Caco-2 (cell line): Measurements from ENCODE around the gene PLD2. TPM values are rescaled to one million over a fixed set of nuclear protein-coding genes. Genes with fewer than 3 reads are reported as not detected.

Experiments used
- BruUV-seq: library from RNA; stranded (reverse); fragments of 400-500 nt; replicated peaks from 2 replicates; lab custom pipeline; 2021; lab: Mats Ljungman, UMichigan
- CTCF ChIA-PET: fragments of 300-600 bp; sonication (Branson Sonifier 250); formaldehyde crosslinking; loops from one replicate; lab custom pipeline; 2022; ENCODE audit warnings: antibody characterized with exemption; lab: Charles Lee
- POLR2A ChIA-PET: fragments of 300-600 bp; sonication (Branson Sonifier 250); formaldehyde crosslinking; loops from one replicate; lab custom pipeline; 2022; ENCODE audit warnings: antibody characterized with exemption; lab: Charles Lee
- DNase-seq, 2 experiments: peaks; one replicate each; pipeline versions ENCODE4 v3.0.0 to v3.0.0-alpha.2; 2020 to 2022
- H3K27me3 ChIP-seq: replicated peaks from 2 replicates; pipeline ENCODE4 v1.6.0; 2011; ENCODE audit warnings: low read length; ENCODE audit not compliant: control insufficient read depth, insufficient read depth
- H3K36me3 ChIP-seq: 2 replicates; pipeline ENCODE4 v1.5.1; 2011; ENCODE audit warnings: low read length; ENCODE audit not compliant: control insufficient read depth, insufficient read depth
- H3K4me1 ChIP-seq: fragments of 250-450 bp; sonication (Bioruptor Pico); 2 replicates; pipeline ENCODE4 v1.5.1; 2020; ENCODE audit warnings: mild to moderate bottlenecking
- H3K4me3 ChIP-seq: 2 replicates; pipeline ENCODE4 v1.5.1; 2011; ENCODE audit warnings: low read depth, mild to moderate bottlenecking, control low read depth, low read length
- H3K9me3 ChIP-seq: fragments of 250-450 bp; sonication (Bioruptor Pico); 2 replicates; pipeline ENCODE4 v1.5.1; 2020; ENCODE audit warnings: mild to moderate bottlenecking, moderate library complexity
- H3K27ac Mint-ChIP-seq: one replicate; pipeline ENCODE4 v1.8.0; 2022; ENCODE audit warnings: mixed read lengths; ENCODE audit not compliant: unreplicated experiment
- H3K27me3 Mint-ChIP-seq: one replicate; pipeline ENCODE4 v1.8.0; 2022; ENCODE audit warnings: mixed read lengths; ENCODE audit not compliant: insufficient read depth, unreplicated experiment
- H3K36me3 Mint-ChIP-seq: one replicate; pipeline ENCODE4 v1.8.0; 2022; ENCODE audit warnings: mild to moderate bottlenecking, mixed read lengths; ENCODE audit not compliant: insufficient read depth, unreplicated experiment
- H3K4me1 Mint-ChIP-seq: one replicate; pipeline ENCODE4 v1.8.0; 2022; ENCODE audit warnings: low read depth, mixed read lengths; ENCODE audit not compliant: unreplicated experiment
- H3K4me3 Mint-ChIP-seq: one replicate; pipeline ENCODE4 v1.8.0; 2022; ENCODE audit warnings: mild to moderate bottlenecking, moderate library complexity, mixed read lengths; ENCODE audit not compliant: unreplicated experiment
- H3K9me3 Mint-ChIP-seq: one replicate; pipeline ENCODE4 v1.8.0; 2022; ENCODE audit warnings: mixed read lengths; ENCODE audit not compliant: unreplicated experiment
- intact Hi-C: fragments of 100-400 bp; cut with micrococcal nuclease; formaldehyde crosslinking; loops from one replicate; pipeline ENCODE4 v1.10.0; 2022; ENCODE audit not compliant: unreplicated experiment
- total RNA-seq: library from RNA; stranded (reverse); gene quantifications from 2 replicates; pipeline ENCODE4 v1.2.3, GENCODE V29; 2022
- TF ChIP-seq, protein P1 (sequence below), 2 experiments: fragments of 200-600 bp in 1 of 2; IDR thresholded peaks; 1 replicate in 1 of 2; 2 replicates in 1 of 2; pipeline versions ENCODE4 v1.5.1 to v1.8.0; 2011 to 2022; ENCODE audit warnings: antibody characterized with exemption in 1 of 2, control low read depth in 1 of 2, inconsistent platforms in 1 of 2, low read depth in 1 of 2, low read length in 1 of 2, mild to moderate bottlenecking in 1 of 2, moderate library complexity in 1 of 2; ENCODE audit not compliant: insufficient read depth in 1 of 2, severe bottlenecking in 1 of 2, unreplicated experiment in 1 of 2

Gene PLD2
- total RNA-seq, 1 experiment from 2014 or later = 47.2 TPM

DNA sequence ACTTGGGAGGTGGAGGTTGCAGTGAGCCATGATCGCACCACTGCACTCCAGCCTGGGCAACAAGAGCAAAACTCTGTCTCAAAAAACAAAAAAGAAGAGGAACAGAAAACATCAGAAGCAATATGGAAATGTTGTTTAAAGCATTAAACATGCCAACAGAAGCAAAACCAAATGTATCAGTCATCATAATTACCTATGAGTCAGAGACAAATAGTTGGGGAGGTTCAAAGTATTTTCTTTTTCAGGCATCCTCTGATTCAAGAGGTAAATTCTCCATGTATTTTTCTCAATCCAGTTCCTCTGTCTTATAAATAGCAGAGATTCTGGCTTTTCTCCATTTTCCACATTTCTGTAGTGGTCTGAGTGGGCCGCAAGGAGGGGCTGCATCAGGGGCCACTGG lies 37.3 kb upstream of the PLD2 start:
- intact Hi-C loops = no loop called here
- POLR2A ChIA-PET = no interaction called here
- H3K27ac Mint-ChIP-seq = no peak overlapping the region
- Histone ChIP-seq H3K9me3 (no peaks in the 10 kb centered on the region), H3K27me3 (no peaks in the 10 kb centered on the region), H3K4me3 (no peak overlapping the region), H3K4me1 (peaks cover 11% of the 10 kb centered on the region), H3K36me3 (no peaks in the 10 kb centered on the region)
- CTCF ChIA-PET = no interaction called here
- BruUV-seq = no TSS peak
- H3K9me3 Mint-ChIP-seq = no peaks in the 10 kb centered on the region
- TF ChIP-seq, protein P1, sequence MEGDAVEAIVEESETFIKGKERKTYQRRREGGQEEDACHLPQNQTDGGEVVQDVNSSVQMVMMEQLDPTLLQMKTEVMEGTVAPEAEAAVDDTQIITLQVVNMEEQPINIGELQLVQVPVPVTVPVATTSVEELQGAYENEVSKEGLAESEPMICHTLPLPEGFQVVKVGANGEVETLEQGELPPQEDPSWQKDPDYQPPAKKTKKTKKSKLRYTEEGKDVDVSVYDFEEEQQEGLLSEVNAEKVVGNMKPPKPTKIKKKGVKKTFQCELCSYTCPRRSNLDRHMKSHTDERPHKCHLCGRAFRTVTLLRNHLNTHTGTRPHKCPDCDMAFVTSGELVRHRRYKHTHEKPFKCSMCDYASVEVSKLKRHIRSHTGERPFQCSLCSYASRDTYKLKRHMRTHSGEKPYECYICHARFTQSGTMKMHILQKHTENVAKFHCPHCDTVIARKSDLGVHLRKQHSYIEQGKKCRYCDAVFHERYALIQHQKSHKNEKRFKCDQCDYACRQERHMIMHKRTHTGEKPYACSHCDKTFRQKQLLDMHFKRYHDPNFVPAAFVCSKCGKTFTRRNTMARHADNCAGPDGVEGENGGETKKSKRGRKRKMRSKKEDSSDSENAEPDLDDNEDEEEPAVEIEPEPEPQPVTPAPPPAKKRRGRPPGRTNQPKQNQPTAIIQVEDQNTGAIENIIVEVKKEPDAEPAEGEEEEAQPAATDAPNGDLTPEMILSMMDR (IDR thresholded peaks at IDR 0.05; ENCODE audit: insufficient read depth in 1 of 2, low read depth in 1 of 2, low read length in 1 of 2, severe bottlenecking in 1 of 2, unreplicated experiment in 1 of 2) = no peak
- H3K4me3 Mint-ChIP-seq = no peak overlapping the region
- H3K36me3 Mint-ChIP-seq = no peaks in the 10 kb centered on the region
- H3K4me1 Mint-ChIP-seq = peaks cover 16% of the 10 kb centered on the region
- no peaks in the 10 kb centered on the region for H3K27me3 Mint-ChIP-seq
- no peak for DNase-seq

DNA sequence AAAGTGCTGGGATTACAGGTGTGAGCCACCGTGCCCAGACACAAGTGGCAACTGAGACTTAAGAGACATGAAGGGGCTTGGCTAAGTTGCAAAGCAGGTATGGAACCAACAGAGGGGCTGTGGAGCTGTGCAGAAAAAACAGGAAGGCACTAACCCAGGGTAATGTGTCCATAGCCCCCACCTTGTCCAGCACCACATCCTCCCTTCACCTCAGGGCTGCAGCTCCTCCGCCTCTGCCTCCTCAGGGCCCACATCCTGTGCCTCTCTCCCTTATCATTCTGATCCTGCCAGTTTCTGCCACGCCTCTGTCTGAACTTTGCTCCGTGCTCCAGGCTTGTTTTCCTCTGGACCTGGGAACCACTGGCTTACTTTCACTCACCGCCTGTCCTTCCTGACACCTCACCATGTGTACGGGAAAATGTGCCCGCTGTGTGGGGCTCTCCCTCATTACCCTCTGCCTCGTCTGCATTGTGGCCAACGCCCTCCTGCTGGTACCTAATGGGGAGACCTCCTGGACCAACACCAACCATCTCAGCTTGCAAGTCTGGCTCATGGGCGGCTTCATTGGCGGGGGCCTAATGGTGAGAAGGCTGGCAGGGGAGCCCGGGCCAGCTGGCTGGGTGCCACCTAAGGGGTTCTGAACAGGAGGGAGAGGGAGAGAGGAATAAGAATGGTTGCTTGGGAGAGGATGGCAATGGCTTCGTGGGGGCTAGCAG lies 35.3 kb upstream of the PLD2 start, which contains the start of gene TM4SF5:
Gene TM4SF5, plus strand, starts transcription at position 368 of the 716 bp plus-strand sequence. Its CDS starts 37 bp downstream, at position 405.
- H3K27me3 ChIP-seq = no peaks in the 10 kb centered on the region
- Mint-ChIP-seq H3K4me3 (peak within 1 kb of the TSS; percentile 52), H3K36me3 (no peaks in the 10 kb centered on the region), H3K4me1 (peaks cover 16% of the 10 kb centered on the region), H3K27ac (peak within 1 kb of the TSS; percentile 77), H3K9me3 (no peaks in the 10 kb centered on the region), H3K27me3 (no peaks in the 10 kb centered on the region)
- no peaks in the 10 kb centered on the region for H3K36me3 ChIP-seq
- peaks cover 11% of the 10 kb centered on the region for H3K4me1 ChIP-seq
- TF ChIP-seq, protein P1 (IDR thresholded peaks at IDR 0.05; ENCODE audit: insufficient read depth in 1 of 2, low read depth in 1 of 2, low read length in 1 of 2, severe bottlenecking in 1 of 2, unreplicated experiment in 1 of 2) = no peak
- H3K9me3 ChIP-seq = no peaks in the 10 kb centered on the region
- peak within 1 kb of the TSS; percentile 8; the same call in 1 of the 2 replicates for H3K4me3 ChIP-seq
- peak; percentile 50 to 68 for DNase-seq
- ChIA-PET POLR2A (interaction anchor here (0.6 to 0.9 kb wide), 2 partner anchors 17 to 51 kb away, joined by 3 to 14 read pairs; partner anchors contain the start of gene GLTPD2), CTCF (interaction anchor here (1.1 kb wide), 1 partner anchor 18 kb away, joined by 4 read pairs; the partner anchor contains the start of gene GLTPD2)
- BruUV-seq = no TSS peak
- intact Hi-C loops = no loop called here

DNA sequence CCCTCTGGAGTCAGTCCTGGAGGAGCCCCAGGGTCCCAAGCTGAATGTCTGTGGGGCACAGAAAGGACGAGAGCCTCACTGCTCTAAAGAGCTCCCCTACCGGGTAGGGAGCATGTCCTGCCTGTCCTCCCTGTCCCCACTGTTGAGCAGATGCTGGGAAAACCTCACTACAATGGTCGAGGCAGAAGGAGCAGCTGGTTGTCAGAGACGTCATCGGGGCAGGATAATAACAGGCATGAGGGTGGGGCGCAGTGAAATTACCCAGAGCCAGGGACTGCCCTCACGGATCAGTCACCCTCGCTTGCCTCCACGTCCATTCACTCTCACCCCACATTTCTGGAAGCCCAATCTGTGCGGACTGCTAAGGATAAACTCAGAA lies 34.7 kb upstream of the PLD2 start:
- CTCF ChIA-PET = interaction anchor here (1.1 kb wide), 1 partner anchor 17 kb away, joined by 4 read pairs; the partner anchor contains the start of gene GLTPD2
- Mint-ChIP-seq H3K4me3 (peak overlapping the region; percentile 52), H3K4me1 (peaks cover 16% of the 10 kb centered on the region), H3K36me3 (no peaks in the 10 kb centered on the region), H3K9me3 (no peaks in the 10 kb centered on the region), H3K27me3 (no peaks in the 10 kb centered on the region), H3K27ac (peak overlapping the region; percentile 77)
- TF ChIP-seq, protein P1 (IDR thresholded peaks at IDR 0.05; ENCODE audit: insufficient read depth in 1 of 2, low read depth in 1 of 2, low read length in 1 of 2, severe bottlenecking in 1 of 2, unreplicated experiment in 1 of 2) = no peak
- Histone ChIP-seq H3K9me3 (no peaks in the 10 kb centered on the region), H3K4me1 (peaks cover 12% of the 10 kb centered on the region), H3K4me3 (peak overlapping the region; percentile 8; the same call in 1 of the 2 replicates), H3K36me3 (no peaks in the 10 kb centered on the region), H3K27me3 (no peaks in the 10 kb centered on the region)
- intact Hi-C loops = no loop called here
- TSS peak; percentile 70 for BruUV-seq
- no peak for DNase-seq
- POLR2A ChIA-PET = interaction anchor here (0.6 to 1.0 kb wide), 2 partner anchors 18 to 52 kb away, joined by 3 to 14 read pairs; no protein-coding TSS in a partner anchor
